HG03457 (cell line): Measurements from ENCODE around the gene PRR36.
"Not testable (repeated sequence)": the region's sequence is repeated elsewhere in the genome, so short reads cannot be mapped to it uniquely, and the experiment has no call there.

Experiments
- ATAC-seq: cut with Tn5 transposase; IDR thresholded peaks from one replicate; pipeline ENCODE4 v1.9.1; 2021; ENCODE audit warnings: moderate number of reproducible peaks; ENCODE audit not compliant: unreplicated experiment

PRR36 gene

GRCh38 chr19:7861619-7862412, 12.4 kb downstream of the PRR36 start:
- no peak for ATAC-seq

- ATAC-seq = no peak
Measured at GRCh38 chr19:7860714-7861618, 13.2 kb downstream of the PRR36 start.

- no peak for ATAC-seq
Measured at GRCh38 chr19:7859831-7860713, 14.1 kb downstream of the PRR36 start.

- ATAC-seq = not testable (repeated sequence)
Measured at GRCh38 chr19:7859087-7859486, 15.1 kb downstream of the PRR36 start.

GRCh38 chr19:7858109-7858770, 15.9 kb downstream of the PRR36 start:
- ATAC-seq = no peak

- ATAC-seq = no peak
Measured at GRCh38 chr19:7857727-7858108, 16.5 kb downstream of the PRR36 start.

- ATAC-seq = no peak
Measured at GRCh38 chr19:7856679-7857663, 17.2 kb downstream of the PRR36 start.

GRCh38 chr19:7856109-7856591, 18.0 kb downstream of the PRR36 start:
- ATAC-seq = no peak

GRCh38 chr19:7855426-7856108, 18.6 kb downstream of the PRR36 start:
- no peak for ATAC-seq

- ATAC-seq = no peak
Measured at GRCh38 chr19:7853770-7854128, 20.4 kb downstream of the PRR36 start.

GRCh38 chr19:7852851-7853769, 21.1 kb downstream of the PRR36 start:
- no peak for ATAC-seq

- ATAC-seq = no peak
Measured at GRCh38 chr19:7851623-7852500, 22.3 kb downstream of the PRR36 start.

- no peak for ATAC-seq
Measured at GRCh38 chr19:7850945-7851622, 23.1 kb downstream of the PRR36 start.

GRCh38 chr19:7850000-7850813, 24.0 kb downstream of the PRR36 start:
- ATAC-seq = no peak

GRCh38 chr19:7849631-7849999, 24.6 kb downstream of the PRR36 start:
- ATAC-seq = no peak
